ENCODE measurements around the gene GPRIN1.
A peak's percentile ranks its signal among the peaks of the same experiment; 100 is the strongest.

GPRIN1 gene

GRCh38 chr5:176609724-176610434, at the start of gene GPRIN1:
Gene GPRIN1 (minus strand): TSS chr5:176610156. CDS start chr5:176599834, 10,322 bp downstream.
- DNase-seq (ENCODE audit: low read depth, low spot score), result no peak

- DNase-seq (ENCODE audit: low read depth, low spot score), result no peak
Observed at GRCh38 chr5:176659512-176659839, 49.5 kb upstream of the GPRIN1 start.

- no peak for DNase-seq (ENCODE audit: low read depth, low spot score)
Observed at GRCh38 chr5:176658817-176659511, 49.0 kb upstream of the GPRIN1 start.

- DNase-seq (ENCODE audit: low read depth, low spot score), result peak; percentile 49
Observed at GRCh38 chr5:176658007-176658599, 48.1 kb upstream of the GPRIN1 start.

GRCh38 chr5:176656467-176656990, 46.6 kb upstream of the GPRIN1 start:
- no peak for DNase-seq (ENCODE audit: low read depth, low spot score)

- DNase-seq (ENCODE audit: low read depth, low spot score), result no peak
Observed at GRCh38 chr5:176654856-176655255, 44.9 kb upstream of the GPRIN1 start.

GRCh38 chr5:176653401-176654385, 43.7 kb upstream of the GPRIN1 start:
- peak; percentile 81 for DNase-seq (ENCODE audit: low read depth, low spot score)

- DNase-seq (ENCODE audit: low read depth, low spot score), result no peak
Observed at GRCh38 chr5:176652136-176652535, 42.2 kb upstream of the GPRIN1 start.

GRCh38 chr5:176651472-176651980, 41.6 kb upstream of the GPRIN1 start:
- no peak for DNase-seq (ENCODE audit: low read depth, low spot score)

GRCh38 chr5:176650354-176650884, 40.5 kb upstream of the GPRIN1 start:
- no peak for DNase-seq (ENCODE audit: low read depth, low spot score)

- DNase-seq (ENCODE audit: low read depth, low spot score), result no peak
Observed at GRCh38 chr5:176648474-176649194, 38.7 kb upstream of the GPRIN1 start.

GRCh38 chr5:176647843-176648473, 38.0 kb upstream of the GPRIN1 start:
- no peak for DNase-seq (ENCODE audit: low read depth, low spot score)

- DNase-seq (ENCODE audit: low read depth, low spot score), result peak; percentile 96
Observed at GRCh38 chr5:176647030-176647842, 37.3 kb upstream of the GPRIN1 start, which contains the start of gene TSPAN17. Gene TSPAN17 (plus strand): TSS chr5:176647484. CDS start chr5:176647616, 132 bp downstream.

- DNase-seq (ENCODE audit: low read depth, low spot score), result no peak
Observed at GRCh38 chr5:176646707-176647029, 36.7 kb upstream of the GPRIN1 start.

- no peak for DNase-seq (ENCODE audit: low read depth, low spot score)
Observed at GRCh38 chr5:176646049-176646706, 36.2 kb upstream of the GPRIN1 start.

- no peak for DNase-seq (ENCODE audit: low read depth, low spot score)
Observed at GRCh38 chr5:176644878-176645670, 35.1 kb upstream of the GPRIN1 start.

- DNase-seq (ENCODE audit: low read depth, low spot score), result no peak
Observed at GRCh38 chr5:176644294-176644693, 34.3 kb upstream of the GPRIN1 start.
